CMK (cell line): ENCODE results near the gene DDR2.
"Not testable (repeated sequence)": the region's sequence is repeated elsewhere in the genome, so short reads cannot be mapped to it uniquely, and the experiment has no call there.

Experiments
- DNase-seq: peaks from one replicate; pipeline ENCODE4 v3.0.0-alpha.2; 2010; ENCODE audit warnings: low read depth

Gene DDR2

GRCh38 chr1:162779043-162779442, 146.8 kb downstream of the DDR2 start:
- DNase-seq: no peak

- DNase-seq: no peak
Observed at GRCh38 chr1:162782671-162783070, 150.4 kb downstream of the DDR2 start.

- DNase-seq: not testable (repeated sequence)
Observed at GRCh38 chr1:162784926-162785325, 152.7 kb downstream of the DDR2 start.

GRCh38 chr1:162788783-162789182, 156.5 kb downstream of the DDR2 start:
- not testable (repeated sequence) for DNase-seq

GRCh38 chr1:162790303-162790984, 158.2 kb downstream of the DDR2 start, which contains the start of gene HSD17B7:
HSD17B7 (plus strand) TSS chr1:162790702; CDS start chr1:162790801, 99 bp downstream.
- peak; percentile 69 for DNase-seq

- not testable (repeated sequence) for DNase-seq
Observed at GRCh38 chr1:162790985-162791357, 158.7 kb downstream of the DDR2 start.

GRCh38 chr1:162794284-162794683, 162.0 kb downstream of the DDR2 start:
- not testable (repeated sequence) for DNase-seq

- not testable (repeated sequence) for DNase-seq
Observed at GRCh38 chr1:162796617-162797279, 164.5 kb downstream of the DDR2 start.

- not testable (repeated sequence) for DNase-seq
Observed at GRCh38 chr1:162799995-162800830, 167.9 kb downstream of the DDR2 start.

- not testable (repeated sequence) for DNase-seq
Observed at GRCh38 chr1:162807503-162807902, 175.2 kb downstream of the DDR2 start.

GRCh38 chr1:162812357-162812756, 180.1 kb downstream of the DDR2 start:
- DNase-seq: not testable (repeated sequence)

GRCh38 chr1:162818136-162818535, 185.9 kb downstream of the DDR2 start:
- DNase-seq: not testable (repeated sequence)

- not testable (repeated sequence) for DNase-seq
Observed at GRCh38 chr1:162818666-162819065, 186.4 kb downstream of the DDR2 start.

- no peak for DNase-seq
Observed at GRCh38 chr1:162822391-162823200, 190.3 kb downstream of the DDR2 start.

GRCh38 chr1:162823231-162823630, 191.0 kb downstream of the DDR2 start:
- DNase-seq: no peak

GRCh38 chr1:162823771-162824525, 191.7 kb downstream of the DDR2 start:
- no peak for DNase-seq

- DNase-seq: no peak
Observed at GRCh38 chr1:162829268-162829667, 197.0 kb downstream of the DDR2 start.

- no peak for DNase-seq
Observed at GRCh38 chr1:162832470-162832869, 200.2 kb downstream of the DDR2 start.

- DNase-seq: no peak
Observed at GRCh38 chr1:162835157-162835899, 203.1 kb downstream of the DDR2 start.
